ENCODE measurements around the gene TIMM10. TPM values are rescaled to one million over a fixed set of nuclear protein-coding genes. Genes with fewer than 3 reads are reported as not detected.
"Not testable (repeated sequence)": the region's sequence is repeated elsewhere in the genome, so short reads cannot be mapped to it uniquely, and the experiment has no call there.

Gene TIMM10
- total RNA-seq, 1 donor from 2014 or later, result 61.0 TPM

DNA sequence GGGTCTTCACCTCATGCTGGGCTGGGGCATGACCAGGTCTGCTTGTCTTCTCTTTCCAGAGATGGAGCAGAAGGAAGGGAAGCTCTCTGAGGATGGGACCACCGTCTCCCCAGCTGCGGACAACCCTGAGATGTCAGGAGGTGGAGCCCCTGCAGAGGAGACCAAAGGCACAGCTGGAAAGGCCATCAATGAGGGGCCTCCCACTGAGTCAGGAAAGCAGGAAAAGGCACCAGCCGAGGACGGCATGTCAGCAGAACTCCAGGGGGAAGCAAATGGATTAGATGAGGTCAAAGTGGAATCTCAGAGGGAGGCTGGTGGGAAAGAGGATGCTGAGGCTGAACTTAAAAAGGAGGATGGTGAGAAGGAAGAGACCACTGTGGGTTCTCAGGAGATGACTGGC is 12.0 kb upstream of the TIMM10 start:
- intact Hi-C loops (cut with micrococcal nuclease), result no loop called here
- H3K27me3 ChIP-seq (ENCODE audit: low read depth), result no peaks in the 10 kb centered on the region
- no peaks in the 10 kb centered on the region for H3K36me3 ChIP-seq
- H3K27ac ChIP-seq (replicated peaks), result no peak overlapping the region
- no peaks in the 10 kb centered on the region for H3K9me3 ChIP-seq (replicated peaks)
- DNase-seq, result no peak
- H3K4me1 ChIP-seq, result no peaks in the 10 kb centered on the region
- TF ChIP-seq CTCF (IDR thresholded peaks at IDR 0.05; ENCODE audit: borderline replicate concordance), result no peak
- no peak overlapping the region for H3K4me3 ChIP-seq

DNA sequence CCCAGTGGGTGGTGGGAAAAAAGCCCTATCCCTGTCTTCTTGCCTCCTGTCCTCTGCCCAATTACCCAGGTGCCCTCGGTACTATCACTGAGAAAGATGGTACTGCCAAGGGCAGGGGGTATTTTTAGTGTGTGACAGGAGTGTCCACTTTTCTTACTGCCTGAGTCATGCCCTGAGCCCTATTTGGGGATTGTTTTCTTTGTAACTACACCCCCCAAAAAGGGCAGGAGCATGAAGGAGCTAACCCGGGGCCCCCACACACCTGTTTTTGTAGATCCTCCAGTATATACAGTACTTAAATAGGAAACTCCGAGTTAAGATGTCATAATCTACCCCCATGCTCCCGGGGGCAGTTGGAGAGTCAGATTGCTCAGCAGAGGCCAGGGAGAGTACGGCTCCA is 10.6 kb upstream of the TIMM10 start:
- H3K4me1 ChIP-seq, result no peaks in the 10 kb centered on the region
- H3K27ac ChIP-seq (replicated peaks), result no peak overlapping the region
- no peak for TF ChIP-seq CTCF (IDR thresholded peaks at IDR 0.05; ENCODE audit: borderline replicate concordance)
- H3K27me3 ChIP-seq (ENCODE audit: low read depth), result no peaks in the 10 kb centered on the region
- DNase-seq, result no peak
- intact Hi-C loops (cut with micrococcal nuclease), result no loop called here
- no peak overlapping the region for H3K4me3 ChIP-seq
- no peaks in the 10 kb centered on the region for H3K9me3 ChIP-seq (replicated peaks)
- no peaks in the 10 kb centered on the region for H3K36me3 ChIP-seq

DNA sequence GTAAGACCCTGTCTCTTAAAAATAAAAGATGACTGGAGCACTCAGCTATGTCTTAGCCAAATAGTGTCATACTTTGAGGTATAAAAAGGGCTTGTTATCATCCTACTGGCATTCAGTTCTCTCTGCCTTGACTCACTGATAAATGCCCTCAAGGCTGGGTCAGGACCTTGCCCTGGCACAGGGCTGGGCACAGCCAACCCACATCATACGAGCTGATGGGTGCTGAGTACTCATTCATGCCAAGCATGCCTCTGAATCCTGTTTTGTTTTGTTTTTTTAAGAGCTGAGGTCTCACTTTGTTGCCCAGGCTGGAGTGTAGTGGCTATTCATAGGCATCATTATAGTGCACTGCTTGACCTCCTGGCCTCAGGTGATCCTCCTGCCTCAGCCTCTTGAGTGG is 8.8 kb upstream of the TIMM10 start:
- H3K9me3 ChIP-seq (replicated peaks), result no peaks in the 10 kb centered on the region
- H3K4me1 ChIP-seq, result no peaks in the 10 kb centered on the region
- no peak overlapping the region for H3K4me3 ChIP-seq
- H3K36me3 ChIP-seq, result no peaks in the 10 kb centered on the region
- no peaks in the 10 kb centered on the region for H3K27me3 ChIP-seq (ENCODE audit: low read depth)
- no peak overlapping the region for H3K27ac ChIP-seq (replicated peaks)
- intact Hi-C loops (cut with micrococcal nuclease), result no loop called here
- no peak for TF ChIP-seq CTCF (IDR thresholded peaks at IDR 0.05; ENCODE audit: borderline replicate concordance)
- DNase-seq, result no peak

DNA sequence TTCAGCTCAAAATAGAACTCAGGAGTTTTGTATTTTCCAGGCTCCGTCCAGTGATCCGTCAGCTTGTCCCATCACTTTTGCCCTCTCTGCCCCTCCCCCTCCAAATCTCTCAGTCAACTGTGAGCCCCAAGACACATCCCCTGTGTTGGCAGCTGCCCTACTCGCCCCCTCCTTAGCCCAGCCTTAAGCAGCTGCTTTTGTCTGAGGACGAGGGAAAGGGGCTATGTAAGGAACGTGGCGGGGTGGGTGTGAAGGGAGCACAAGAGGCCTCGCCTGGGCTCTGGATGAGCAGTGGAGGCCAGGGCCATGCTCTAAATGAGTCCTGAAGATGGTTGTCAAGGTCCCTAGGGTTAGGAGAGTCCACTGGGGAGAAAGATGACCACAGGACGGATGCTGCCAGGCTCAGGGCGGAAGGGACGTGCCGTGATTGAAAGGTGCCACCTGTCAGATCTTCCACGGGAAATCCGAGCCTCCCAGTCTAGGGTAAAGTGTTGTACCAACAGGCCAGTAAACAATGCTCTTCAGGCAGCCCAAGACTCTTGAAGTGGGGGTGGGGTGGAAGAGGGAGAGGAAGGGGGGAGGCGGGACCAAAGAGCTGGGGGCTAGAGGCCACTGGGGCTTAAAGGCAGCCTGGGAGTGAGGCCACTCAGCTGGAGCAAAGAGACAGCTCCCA is 6.5 kb upstream of the TIMM10 start, which contains the start of gene SMTNL1:
SMTNL1 (plus strand) TSS at position 649 of the 673 bp plus-strand sequence. CDS start 5,048 bp downstream, outside the sequence.
- no peaks in the 10 kb centered on the region for H3K36me3 ChIP-seq
- no peak within 1 kb of the TSS for H3K27ac ChIP-seq (replicated peaks)
- intact Hi-C loops (cut with micrococcal nuclease), result no loop called here
- no peak for DNase-seq
- no peak within 1 kb of the TSS for H3K4me3 ChIP-seq
- no peak for TF ChIP-seq CTCF (IDR thresholded peaks at IDR 0.05; ENCODE audit: borderline replicate concordance)
- no peaks in the 10 kb centered on the region for H3K9me3 ChIP-seq (replicated peaks)
- no peaks in the 10 kb centered on the region for H3K27me3 ChIP-seq (ENCODE audit: low read depth)
- H3K4me1 ChIP-seq, result no peaks in the 10 kb centered on the region

GRCh38 chr11:57534449-57534848 is 3.9 kb upstream of the TIMM10 start:
- intact Hi-C loops (cut with micrococcal nuclease); H3K4me3 ChIP-seq; H3K9me3 ChIP-seq (replicated peaks); DNase-seq; H3K27me3 ChIP-seq (ENCODE audit: low read depth); H3K36me3 ChIP-seq; H3K27ac ChIP-seq (replicated peaks): not testable (repeated sequence)
- peaks cover 18% of the 10 kb centered on the region for H3K4me1 ChIP-seq

GRCh38 chr11:57530215-57530595 is 349 bp downstream of the TIMM10 start:
- Histone ChIP-seq H3K4me1 (peaks cover 22% of the 10 kb centered on the region), H3K27me3 (ENCODE audit: low read depth) (no peaks in the 10 kb centered on the region), H3K9me3 (replicated peaks) (no peaks in the 10 kb centered on the region), H3K27ac (replicated peaks) (peak overlapping the region; percentile 83), H3K4me3 (peak overlapping the region; percentile 78), H3K36me3 (peaks cover 12% of the 10 kb centered on the region)
- intact Hi-C loops (cut with micrococcal nuclease), result no loop called here
- TF ChIP-seq CTCF (IDR thresholded peaks at IDR 0.05; ENCODE audit: borderline replicate concordance), result no peak
- DNase-seq, result no peak

All from left ventricle myocardium inferior (tissue), 1 donor.